D721Med (cell line): ENCODE data around the gene SSH2.

Source experiments
- DNase-seq: peaks from one replicate; pipeline ENCODE4 v3.0.0; 2011; ENCODE audit warnings: low spot score; ENCODE audit not compliant: insufficient read length
- FAIRE-seq: peaks from 2 replicates; lab custom pipeline; 2011; peaks lifted over from hg19 to GRCh38; lab: Jason Lieb, UNC
- CTCF ChIP-seq: IDR thresholded peaks from 2 replicates; pipeline ENCODE4 v1.5.1; 2012; ENCODE audit warnings: mild to moderate bottlenecking, control low read depth; ENCODE audit not compliant: insufficient read depth; ENCODE audit errors: missing control alignments

Gene SSH2

GRCh38 chr17:29667969-29668368 lies 262.1 kb downstream of the SSH2 start:
- no peak for TF ChIP-seq CTCF
- DNase-seq (no peak), FAIRE-seq (no peak)

GRCh38 chr17:29665481-29665810 lies 264.6 kb downstream of the SSH2 start:
- no peak for DNase-seq
- no peak for TF ChIP-seq CTCF

DNA sequence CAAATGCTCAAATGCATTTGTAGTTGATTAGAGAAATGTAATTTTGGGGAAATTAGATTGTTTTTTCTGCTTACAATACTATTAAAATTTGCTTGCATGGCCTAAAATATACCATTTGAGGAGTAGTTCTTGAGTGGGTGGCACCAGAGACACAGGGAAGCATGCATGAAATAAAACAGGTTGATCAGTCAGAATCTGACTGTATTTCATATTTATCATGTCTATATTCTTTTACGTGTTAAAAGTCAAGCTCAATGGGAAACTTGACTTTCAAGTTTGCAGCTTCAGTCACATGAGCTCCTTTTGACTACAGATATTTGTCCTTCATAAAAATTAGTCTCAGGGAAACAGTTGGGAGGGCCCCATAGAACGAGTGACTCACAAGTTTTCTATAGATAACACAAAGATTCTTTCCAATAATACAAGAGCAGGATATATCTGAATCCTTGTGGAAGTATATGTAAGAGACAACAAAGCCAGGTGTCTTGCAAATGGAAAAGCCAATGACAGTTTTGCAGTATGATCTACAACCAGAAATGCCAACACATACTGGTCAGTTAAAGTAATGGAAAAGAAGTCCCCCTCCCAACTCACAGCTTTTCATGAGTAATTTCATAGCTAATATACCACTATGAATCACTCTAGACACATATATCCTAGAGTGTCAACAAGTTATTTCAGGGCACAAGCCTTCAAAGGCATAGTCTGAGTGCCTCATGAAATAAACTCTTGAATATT lies 265.1 kb downstream of the SSH2 start:
- DNase-seq (no peak), FAIRE-seq (no peak)
- TF ChIP-seq CTCF = no peak

More at GRCh38 chr17:29665481-29665810, 264.6 kb downstream of the SSH2 start:
- no peak for FAIRE-seq

- no peak for FAIRE-seq
These were observed 266.9 kb downstream of the SSH2 start for GRCh38 chr17:29663155-29663554.

DNA sequence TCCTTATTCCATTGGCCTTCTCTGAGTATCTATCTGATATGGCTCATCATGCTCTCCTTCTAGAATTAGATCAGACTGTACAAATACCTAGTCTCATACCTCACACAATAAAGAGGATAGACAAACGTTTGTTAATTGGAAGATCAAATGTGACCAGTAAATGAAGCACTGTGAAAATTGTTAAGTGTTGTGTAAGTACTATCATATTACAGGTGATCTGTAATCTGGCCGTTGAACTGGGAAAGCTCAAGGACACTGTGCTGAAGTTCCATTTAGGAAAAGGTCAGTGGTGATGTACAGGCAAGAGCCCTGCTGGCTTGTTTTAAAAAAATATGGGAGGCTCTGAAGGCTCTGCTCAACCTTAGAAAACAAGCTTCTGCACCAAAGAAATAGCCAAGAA lies 268.8 kb downstream of the SSH2 start:
- FAIRE-seq (no peak), DNase-seq (no peak)
- no peak for TF ChIP-seq CTCF

More at GRCh38 chr17:29663155-29663554, 266.9 kb downstream of the SSH2 start:
- no peak for DNase-seq
- no peak for TF ChIP-seq CTCF

GRCh38 chr17:29659155-29659554 lies 270.9 kb downstream of the SSH2 start:
- FAIRE-seq = no peak
- TF ChIP-seq CTCF = no peak
- no peak for DNase-seq

DNA sequence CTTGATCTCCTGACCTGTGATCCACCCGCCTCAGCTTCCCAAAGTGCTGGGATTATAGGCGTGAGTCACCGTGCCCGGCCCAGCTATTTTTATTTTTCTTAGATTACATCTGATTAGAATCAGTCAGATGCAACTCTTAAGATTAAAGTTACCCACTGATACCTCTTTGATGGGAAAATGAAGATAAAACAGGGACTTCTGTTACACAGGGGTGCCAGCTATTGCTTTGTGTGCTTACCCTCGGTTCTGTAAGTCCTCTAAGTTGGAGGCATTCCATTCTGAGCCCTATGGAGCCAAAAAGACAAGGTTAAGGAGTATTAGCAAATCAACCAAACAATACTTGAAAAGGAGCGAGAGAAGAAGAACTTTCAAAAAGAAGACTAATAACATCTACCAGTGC lies 274.7 kb downstream of the SSH2 start:
- FAIRE-seq (no peak), DNase-seq (no peak)
- no peak for TF ChIP-seq CTCF
